ENCODE data around the gene GASK1A.

GASK1A gene

DNA sequence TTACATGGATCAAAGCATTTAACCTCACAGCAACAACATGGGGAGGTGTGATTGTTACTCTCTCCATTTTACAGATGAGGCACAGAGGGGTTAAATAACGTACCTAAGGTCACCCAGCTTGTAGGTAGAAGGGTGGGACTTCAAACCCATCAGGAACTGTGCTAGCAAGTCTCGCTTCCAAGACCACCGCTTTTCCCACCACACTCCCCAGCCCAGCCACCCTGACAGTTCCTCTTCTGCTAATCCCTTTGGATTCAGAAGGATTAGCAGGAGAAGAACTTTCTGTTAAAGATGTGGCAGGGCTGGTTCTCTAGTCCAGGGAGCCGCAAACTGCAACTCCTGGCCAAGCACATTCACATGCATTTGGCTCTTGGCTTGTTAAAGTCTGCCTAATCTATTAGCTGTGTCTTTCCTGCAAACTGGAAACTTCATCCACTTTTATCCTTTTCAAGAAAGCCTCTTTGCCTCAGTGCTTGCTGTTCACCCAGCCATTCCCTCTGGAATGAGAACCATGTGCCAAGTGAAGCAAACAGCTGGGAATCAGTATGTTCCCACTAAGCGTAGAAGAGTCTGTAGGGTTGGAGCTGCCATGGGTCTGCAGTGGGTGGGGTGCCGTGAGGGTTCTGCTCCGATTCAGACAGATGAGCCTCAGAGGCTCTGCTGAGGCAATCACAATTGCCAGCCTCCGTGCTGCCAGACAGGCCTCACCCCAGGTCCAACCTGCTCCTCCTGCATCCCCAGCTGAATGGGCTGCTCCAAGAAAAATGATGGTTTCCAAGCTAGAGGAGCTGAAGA is 82.2 kb downstream of the GASK1A start:
- Histone ChIP-seq H3K4me1 (ENCODE audit: control insufficient read depth, insufficient read depth, low read length) (no peaks in the 10 kb centered on the region), H3K27ac (ENCODE audit: extremely low read depth, low read depth, low read length) (no peak overlapping the region), H3K4me3 (ENCODE audit: low read depth, low read length) (no peak overlapping the region), H3K36me3 (ENCODE audit: control insufficient read depth in 2 of 2, insufficient read depth in 1 of 2, low read length in 2 of 2) (peaks cover 0 to 6% of the 10 kb centered on the region in 2 experiments; a peak in 1 of 3 replicates), H3K9me3 (ENCODE audit: control insufficient read depth, insufficient read depth, low read depth, low read length) (no peaks in the 10 kb centered on the region)
- CTCF ChIA-PET, result no interaction called here
- POLR2A ChIA-PET, result no interaction called here
- no peak for TF ChIP-seq ZNF433 (tag by site-specific recombination; IDR thresholded peaks at IDR 0.05; ENCODE audit: low read depth)
- TF ChIP-seq ZNF621 (tag by site-specific recombination; IDR thresholded peaks at IDR 0.05), result no peak
- no peak for TF ChIP-seq ZNF248 (tag by site-specific recombination; IDR thresholded peaks at IDR 0.05)
- TF ChIP-seq KLF7 (tag by site-specific recombination; IDR thresholded peaks at IDR 0.05; ENCODE audit: borderline replicate concordance), result no peak
- no peak for TF ChIP-seq YY2 (tag by site-specific recombination; IDR thresholded peaks at IDR 0.05)
- TF ChIP-seq, protein P1, sequence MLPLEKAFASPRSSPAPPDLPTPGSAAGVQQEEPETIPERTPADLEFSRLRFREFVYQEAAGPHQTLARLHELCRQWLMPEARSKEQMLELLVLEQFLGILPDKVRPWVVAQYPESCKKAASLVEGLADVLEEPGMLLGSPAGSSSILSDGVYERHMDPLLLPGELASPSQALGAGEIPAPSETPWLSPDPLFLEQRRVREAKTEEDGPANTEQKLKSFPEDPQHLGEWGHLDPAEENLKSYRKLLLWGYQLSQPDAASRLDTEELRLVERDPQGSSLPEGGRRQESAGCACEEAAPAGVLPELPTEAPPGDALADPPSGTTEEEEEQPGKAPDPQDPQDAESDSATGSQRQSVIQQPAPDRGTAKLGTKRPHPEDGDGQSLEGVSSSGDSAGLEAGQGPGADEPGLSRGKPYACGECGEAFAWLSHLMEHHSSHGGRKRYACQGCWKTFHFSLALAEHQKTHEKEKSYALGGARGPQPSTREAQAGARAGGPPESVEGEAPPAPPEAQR (tag by site-specific recombination; IDR thresholded peaks at IDR 0.05), result no peak
- TF ChIP-seq ZNF791 (tag by site-specific recombination; IDR thresholded peaks at IDR 0.05), result no peak
- TF ChIP-seq, protein P2, sequence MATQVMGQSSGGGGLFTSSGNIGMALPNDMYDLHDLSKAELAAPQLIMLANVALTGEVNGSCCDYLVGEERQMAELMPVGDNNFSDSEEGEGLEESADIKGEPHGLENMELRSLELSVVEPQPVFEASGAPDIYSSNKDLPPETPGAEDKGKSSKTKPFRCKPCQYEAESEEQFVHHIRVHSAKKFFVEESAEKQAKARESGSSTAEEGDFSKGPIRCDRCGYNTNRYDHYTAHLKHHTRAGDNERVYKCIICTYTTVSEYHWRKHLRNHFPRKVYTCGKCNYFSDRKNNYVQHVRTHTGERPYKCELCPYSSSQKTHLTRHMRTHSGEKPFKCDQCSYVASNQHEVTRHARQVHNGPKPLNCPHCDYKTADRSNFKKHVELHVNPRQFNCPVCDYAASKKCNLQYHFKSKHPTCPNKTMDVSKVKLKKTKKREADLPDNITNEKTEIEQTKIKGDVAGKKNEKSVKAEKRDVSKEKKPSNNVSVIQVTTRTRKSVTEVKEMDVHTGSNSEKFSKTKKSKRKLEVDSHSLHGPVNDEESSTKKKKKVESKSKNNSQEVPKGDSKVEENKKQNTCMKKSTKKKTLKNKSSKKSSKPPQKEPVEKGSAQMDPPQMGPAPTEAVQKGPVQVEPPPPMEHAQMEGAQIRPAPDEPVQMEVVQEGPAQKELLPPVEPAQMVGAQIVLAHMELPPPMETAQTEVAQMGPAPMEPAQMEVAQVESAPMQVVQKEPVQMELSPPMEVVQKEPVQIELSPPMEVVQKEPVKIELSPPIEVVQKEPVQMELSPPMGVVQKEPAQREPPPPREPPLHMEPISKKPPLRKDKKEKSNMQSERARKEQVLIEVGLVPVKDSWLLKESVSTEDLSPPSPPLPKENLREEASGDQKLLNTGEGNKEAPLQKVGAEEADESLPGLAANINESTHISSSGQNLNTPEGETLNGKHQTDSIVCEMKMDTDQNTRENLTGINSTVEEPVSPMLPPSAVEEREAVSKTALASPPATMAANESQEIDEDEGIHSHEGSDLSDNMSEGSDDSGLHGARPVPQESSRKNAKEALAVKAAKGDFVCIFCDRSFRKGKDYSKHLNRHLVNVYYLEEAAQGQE (tag by site-specific recombination; IDR thresholded peaks at IDR 0.05), result no peak
- TF ChIP-seq, protein P3, sequence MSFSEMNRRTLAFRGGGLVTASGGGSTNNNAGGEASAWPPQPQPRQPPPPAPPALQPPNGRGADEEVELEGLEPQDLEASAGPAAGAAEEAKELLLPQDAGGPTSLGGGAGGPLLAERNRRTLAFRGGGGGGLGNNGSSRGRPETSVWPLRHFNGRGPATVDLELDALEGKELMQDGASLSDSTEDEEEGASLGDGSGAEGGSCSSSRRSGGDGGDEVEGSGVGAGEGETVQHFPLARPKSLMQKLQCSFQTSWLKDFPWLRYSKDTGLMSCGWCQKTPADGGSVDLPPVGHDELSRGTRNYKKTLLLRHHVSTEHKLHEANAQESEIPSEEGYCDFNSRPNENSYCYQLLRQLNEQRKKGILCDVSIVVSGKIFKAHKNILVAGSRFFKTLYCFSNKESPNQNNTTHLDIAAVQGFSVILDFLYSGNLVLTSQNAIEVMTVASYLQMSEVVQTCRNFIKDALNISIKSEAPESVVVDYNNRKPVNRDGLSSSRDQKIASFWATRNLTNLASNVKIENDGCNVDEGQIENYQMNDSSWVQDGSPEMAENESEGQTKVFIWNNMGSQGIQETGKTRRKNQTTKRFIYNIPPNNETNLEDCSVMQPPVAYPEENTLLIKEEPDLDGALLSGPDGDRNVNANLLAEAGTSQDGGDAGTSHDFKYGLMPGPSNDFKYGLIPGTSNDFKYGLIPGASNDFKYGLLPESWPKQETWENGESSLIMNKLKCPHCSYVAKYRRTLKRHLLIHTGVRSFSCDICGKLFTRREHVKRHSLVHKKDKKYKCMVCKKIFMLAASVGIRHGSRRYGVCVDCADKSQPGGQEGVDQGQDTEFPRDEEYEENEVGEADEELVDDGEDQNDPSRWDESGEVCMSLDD (tag by site-specific recombination; IDR thresholded peaks at IDR 0.05), result no peak
- TF ChIP-seq, protein P4, sequence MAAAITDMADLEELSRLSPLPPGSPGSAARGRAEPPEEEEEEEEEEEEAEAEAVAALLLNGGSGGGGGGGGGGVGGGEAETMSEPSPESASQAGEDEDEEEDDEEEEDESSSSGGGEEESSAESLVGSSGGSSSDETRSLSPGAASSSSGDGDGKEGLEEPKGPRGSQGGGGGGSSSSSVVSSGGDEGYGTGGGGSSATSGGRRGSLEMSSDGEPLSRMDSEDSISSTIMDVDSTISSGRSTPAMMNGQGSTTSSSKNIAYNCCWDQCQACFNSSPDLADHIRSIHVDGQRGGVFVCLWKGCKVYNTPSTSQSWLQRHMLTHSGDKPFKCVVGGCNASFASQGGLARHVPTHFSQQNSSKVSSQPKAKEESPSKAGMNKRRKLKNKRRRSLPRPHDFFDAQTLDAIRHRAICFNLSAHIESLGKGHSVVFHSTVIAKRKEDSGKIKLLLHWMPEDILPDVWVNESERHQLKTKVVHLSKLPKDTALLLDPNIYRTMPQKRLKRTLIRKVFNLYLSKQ (tag by site-specific recombination; IDR thresholded peaks at IDR 0.05; ENCODE audit: borderline replicate concordance), result no peak
- no peak for TF ChIP-seq ZNF596 (tag by site-specific recombination; IDR thresholded peaks at IDR 0.05)
- TF ChIP-seq ZNF555 (tag by site-specific recombination; conservative IDR thresholded peaks at IDR 0.05), result no peak
- TF ChIP-seq ZNF155 (tag by site-specific recombination; IDR thresholded peaks at IDR 0.05), result no peak

DNA sequence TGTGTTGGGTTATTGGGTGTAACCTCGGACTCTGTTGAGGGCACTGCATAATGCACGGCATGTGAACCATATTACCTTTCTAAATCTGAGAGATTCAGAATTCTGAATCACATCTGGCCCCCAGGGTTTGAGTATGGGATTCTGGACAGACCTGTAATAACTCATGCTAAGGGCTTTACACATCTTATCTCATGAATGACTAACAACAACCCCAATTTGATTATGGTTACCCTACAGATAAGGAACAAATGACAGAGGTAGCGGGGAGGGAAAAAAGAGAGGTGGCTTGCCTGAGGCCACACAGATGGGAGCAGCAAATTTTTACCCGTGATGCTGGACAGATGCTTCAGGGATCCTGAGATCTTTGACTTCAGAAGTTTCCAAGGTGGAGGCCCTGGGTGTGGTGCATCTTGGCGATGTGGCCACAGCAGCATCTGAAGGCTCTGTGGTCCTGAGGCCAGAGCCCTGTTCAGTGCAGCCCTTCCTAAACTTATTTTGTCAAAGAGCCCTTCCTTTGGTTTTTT is 83.0 kb downstream of the GASK1A start:
- H3K9me3 ChIP-seq (ENCODE audit: control insufficient read depth, insufficient read depth, low read depth, low read length), result no peaks in the 10 kb centered on the region
- H3K27ac ChIP-seq (ENCODE audit: extremely low read depth, low read depth, low read length), result no peak overlapping the region
- ChIA-PET POLR2A (no interaction called here), CTCF (no interaction called here)
- peaks cover 0 to 6% of the 10 kb centered on the region in 2 experiments; a peak in 1 of 3 replicates for H3K36me3 ChIP-seq (ENCODE audit: control insufficient read depth in 2 of 2, insufficient read depth in 1 of 2, low read length in 2 of 2)
- no peak overlapping the region for H3K4me3 ChIP-seq (ENCODE audit: low read depth, low read length)
- H3K4me1 ChIP-seq (ENCODE audit: control insufficient read depth, insufficient read depth, low read length), result no peaks in the 10 kb centered on the region
- TF ChIP-seq ZNF138 (tag by site-specific recombination; IDR thresholded peaks at IDR 0.05; ENCODE audit: borderline replicate concordance) (no peak), ZNF416 (tag by site-specific recombination; IDR thresholded peaks at IDR 0.05) (no peak), ZNF324 (tag by site-specific recombination; IDR thresholded peaks at IDR 0.05) (no peak), OSR2 (tag by site-specific recombination; IDR thresholded peaks at IDR 0.05) (no peak), ZNF214 (tag by site-specific recombination; IDR thresholded peaks at IDR 0.05; ENCODE audit: borderline replicate concordance) (no peak), GLIS1 (tag by site-specific recombination; IDR thresholded peaks at IDR 0.05) (no peak)
- TF ChIP-seq, protein P5, sequence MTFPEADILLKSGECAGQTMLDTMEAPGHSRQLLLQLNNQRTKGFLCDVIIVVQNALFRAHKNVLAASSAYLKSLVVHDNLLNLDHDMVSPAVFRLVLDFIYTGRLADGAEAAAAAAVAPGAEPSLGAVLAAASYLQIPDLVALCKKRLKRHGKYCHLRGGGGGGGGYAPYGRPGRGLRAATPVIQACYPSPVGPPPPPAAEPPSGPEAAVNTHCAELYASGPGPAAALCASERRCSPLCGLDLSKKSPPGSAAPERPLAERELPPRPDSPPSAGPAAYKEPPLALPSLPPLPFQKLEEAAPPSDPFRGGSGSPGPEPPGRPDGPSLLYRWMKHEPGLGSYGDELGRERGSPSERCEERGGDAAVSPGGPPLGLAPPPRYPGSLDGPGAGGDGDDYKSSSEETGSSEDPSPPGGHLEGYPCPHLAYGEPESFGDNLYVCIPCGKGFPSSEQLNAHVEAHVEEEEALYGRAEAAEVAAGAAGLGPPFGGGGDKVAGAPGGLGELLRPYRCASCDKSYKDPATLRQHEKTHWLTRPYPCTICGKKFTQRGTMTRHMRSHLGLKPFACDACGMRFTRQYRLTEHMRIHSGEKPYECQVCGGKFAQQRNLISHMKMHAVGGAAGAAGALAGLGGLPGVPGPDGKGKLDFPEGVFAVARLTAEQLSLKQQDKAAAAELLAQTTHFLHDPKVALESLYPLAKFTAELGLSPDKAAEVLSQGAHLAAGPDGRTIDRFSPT (tag by site-specific recombination; IDR thresholded peaks at IDR 0.05), result no peak
- TF ChIP-seq, protein P6, sequence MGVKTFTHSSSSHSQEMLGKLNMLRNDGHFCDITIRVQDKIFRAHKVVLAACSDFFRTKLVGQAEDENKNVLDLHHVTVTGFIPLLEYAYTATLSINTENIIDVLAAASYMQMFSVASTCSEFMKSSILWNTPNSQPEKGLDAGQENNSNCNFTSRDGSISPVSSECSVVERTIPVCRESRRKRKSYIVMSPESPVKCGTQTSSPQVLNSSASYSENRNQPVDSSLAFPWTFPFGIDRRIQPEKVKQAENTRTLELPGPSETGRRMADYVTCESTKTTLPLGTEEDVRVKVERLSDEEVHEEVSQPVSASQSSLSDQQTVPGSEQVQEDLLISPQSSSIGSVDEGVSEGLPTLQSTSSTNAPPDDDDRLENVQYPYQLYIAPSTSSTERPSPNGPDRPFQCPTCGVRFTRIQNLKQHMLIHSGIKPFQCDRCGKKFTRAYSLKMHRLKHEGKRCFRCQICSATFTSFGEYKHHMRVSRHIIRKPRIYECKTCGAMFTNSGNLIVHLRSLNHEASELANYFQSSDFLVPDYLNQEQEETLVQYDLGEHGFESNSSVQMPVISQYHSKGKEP (tag by site-specific recombination; IDR thresholded peaks at IDR 0.05), result no peak
